UCSD-AML1 (cell line): Measurements from ENCODE around the gene SCTR.

Experiments used
- DNase-seq: peaks from one replicate; lab custom pipeline; 2025; ENCODE audit not compliant: unreplicated experiment; lab: John Stamatoyannopoulos, UW

Gene SCTR

DNA sequence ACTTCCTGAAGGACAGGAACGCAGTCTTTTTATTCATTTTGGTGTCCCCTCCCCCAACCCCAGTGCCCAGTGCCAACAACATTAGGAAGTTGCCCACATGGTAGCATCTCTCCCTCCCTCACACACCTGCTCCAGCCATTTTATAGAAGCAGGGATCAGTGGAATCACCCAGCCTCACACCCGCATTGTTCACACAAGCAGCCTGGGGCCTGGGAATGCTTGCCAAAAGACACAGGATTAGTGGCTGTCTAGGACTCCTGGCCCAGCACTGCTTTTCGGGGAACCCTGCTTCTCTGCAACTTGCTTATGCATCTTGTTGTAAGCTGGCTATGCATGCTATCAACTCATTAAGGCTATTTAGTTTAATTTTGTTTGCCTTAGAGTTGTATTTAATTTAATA is 74.8 kb downstream of the SCTR start:
- DNase-seq = no peak

DNA sequence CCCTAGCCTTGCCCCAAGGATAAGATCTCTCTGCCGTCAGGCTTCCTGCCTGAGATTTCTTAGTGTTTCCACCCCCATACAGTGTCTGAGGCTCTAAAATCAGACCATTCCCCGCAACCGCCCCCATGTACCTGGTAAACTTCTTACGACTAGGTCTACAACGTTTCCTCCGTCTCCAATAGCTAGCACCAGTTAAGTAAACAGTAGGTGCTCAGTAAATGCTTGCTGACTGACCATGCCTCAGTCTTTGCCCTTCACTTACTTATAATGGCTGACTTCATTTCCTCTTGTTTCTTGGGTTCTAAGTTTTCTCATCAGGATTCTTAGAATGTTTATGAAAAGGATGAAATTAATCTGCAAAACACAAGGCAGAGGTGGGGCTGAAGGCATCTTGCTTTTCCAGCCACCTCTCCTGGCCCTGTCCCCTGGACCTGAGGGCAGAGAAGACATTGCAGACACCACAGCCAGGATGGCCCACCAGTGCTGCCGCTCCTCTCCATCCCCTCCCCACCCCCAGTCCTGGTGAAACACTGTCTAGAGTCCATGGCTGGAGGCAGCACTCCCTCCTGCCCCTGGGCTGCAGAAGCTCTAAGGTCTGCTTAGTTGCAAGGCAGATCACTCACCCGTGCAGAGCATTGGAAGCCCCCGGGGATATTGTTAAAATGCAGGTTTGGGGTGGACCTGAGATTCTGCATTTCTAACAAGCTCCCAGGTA is 75.7 kb downstream of the SCTR start:
- DNase-seq = no peak

DNA sequence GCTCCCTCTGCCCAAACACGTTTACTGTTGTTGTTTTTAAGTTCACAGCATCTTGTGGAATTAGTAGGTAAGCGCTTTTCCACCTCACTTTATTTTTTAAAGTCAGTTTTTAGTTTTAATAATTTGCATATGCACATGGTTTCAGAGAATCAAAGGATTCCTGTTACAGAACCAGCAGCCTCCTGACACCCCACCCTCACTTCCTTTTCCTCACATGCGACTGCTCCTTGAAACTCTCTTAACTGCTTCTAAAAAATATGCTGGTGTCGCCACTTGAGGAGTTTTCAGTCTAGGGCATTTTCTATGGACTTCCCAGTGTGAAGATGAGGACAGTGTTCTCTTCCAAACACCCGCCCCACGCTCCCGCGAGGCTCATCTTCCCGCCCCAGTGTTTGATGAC is 78.2 kb downstream of the SCTR start:
- DNase-seq = no peak

DNA sequence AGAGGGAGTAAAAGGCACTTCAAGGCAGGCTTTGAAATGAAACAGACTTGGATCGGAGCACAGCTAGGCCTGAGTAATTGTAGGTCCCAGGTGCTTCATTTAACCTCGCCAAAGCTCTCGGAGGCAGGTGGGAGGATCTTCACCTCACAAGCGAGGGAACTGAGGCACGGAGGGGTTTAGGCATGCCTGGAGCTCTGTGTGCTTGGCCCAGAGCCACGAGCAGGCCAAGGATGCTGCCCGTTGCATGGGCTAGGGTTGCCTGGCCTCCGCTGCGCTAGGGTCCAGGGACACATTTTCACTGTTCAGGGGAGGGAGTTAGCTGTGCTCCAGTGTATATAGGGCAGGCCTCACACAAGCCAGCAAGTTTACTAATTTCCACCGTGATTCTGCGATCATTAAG is 81.4 kb downstream of the SCTR start:
- no peak for DNase-seq

DNA sequence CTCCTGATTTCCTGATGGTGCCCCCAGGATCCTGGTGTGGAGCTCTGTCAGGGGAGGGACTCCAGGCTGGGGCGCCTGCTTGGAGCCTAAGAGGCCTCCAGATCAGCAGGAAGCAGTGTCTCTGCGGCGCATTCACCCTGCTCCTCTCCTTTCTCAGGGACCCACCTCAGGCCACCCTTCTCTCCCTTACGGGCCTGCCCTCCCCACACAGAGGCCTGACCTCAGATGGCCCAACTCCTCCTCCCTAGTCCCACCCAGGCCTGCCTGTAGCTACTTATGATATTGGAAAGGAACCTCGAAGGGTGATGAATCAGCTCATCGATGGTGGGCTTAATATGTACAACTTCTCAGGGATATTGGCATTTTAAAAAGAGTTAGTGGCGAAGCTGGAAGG is 82.1 kb downstream of the SCTR start:
- DNase-seq = no peak

DNA sequence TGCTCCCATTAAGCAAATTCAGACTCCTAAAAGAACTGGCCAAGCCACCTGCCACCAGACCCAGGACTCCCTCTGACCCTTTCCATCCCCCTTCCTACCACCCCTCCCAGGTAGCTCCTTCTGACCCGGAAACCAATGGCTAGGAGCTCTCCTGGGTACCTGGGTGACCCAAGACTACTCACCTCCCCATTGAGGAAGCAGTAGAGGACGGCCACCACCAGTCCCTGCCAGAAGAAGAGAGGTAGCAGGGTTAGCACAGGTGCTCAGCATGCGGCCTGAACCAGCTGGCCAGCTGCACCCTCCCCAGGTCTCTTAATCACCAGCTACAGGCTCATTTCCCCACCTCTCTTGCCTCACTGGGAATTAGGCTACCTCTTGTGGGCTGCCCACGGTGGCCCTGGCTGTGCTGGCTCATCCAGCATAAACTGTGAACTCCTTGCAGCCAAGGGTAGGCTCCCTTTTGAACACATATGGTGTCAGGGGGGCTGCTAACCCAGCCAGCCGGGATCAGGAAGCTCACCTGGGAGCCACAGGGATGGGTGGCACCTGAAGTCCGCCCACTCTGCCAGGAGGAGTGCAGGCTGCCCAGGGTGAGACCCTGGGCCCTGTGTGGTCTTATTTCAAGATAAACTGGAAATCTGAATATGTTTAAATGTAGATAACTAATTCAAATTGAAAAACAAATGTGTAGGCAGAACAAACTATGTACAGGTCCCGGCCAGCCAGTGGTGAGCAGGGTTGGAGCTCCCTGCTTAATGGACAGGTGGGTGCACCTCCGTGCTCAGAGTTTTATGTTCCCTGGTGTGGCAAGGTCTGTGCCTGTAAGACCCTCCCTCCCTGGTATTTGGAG is 82.7 kb downstream of the SCTR start:
- no peak for DNase-seq

DNA sequence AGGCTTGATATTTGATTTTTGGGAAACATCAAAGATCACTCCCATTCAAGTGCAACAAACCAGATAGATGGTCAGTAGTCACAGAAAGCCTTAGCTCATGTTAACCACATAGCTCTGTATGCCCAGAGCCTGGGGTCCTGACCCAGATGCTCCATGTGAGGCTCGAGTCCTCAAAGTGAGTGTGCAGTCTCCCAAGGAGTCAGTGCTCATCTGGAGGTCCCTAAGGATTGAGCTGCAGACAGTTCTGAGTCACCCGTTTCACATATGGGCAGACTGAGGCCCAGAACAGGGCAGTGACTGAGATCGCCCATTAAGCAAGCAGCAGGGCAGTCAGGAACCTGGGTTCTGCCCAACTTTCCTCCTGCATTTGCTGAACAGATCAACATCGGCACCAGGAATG is 83.4 kb downstream of the SCTR start:
- no peak for DNase-seq

DNA sequence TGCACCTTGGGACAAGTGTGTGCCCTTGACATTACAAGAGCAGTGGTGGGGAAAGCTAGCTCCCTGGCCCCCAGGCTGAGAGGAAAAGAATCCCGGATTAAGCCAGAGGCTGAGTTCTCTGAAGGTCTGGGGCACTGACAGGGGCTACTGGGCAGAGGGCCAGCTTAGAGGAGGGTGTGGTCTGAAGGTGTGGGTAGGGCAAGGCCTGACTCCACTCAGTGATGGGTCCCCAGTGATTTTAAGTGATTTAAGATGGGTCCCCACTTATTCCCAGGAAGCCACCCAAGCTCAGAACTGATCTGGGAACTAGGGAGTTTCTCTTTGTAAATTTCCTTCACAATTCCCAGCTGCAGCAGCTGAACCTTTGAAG is 83.8 kb downstream of the SCTR start:
- DNase-seq = no peak

DNA sequence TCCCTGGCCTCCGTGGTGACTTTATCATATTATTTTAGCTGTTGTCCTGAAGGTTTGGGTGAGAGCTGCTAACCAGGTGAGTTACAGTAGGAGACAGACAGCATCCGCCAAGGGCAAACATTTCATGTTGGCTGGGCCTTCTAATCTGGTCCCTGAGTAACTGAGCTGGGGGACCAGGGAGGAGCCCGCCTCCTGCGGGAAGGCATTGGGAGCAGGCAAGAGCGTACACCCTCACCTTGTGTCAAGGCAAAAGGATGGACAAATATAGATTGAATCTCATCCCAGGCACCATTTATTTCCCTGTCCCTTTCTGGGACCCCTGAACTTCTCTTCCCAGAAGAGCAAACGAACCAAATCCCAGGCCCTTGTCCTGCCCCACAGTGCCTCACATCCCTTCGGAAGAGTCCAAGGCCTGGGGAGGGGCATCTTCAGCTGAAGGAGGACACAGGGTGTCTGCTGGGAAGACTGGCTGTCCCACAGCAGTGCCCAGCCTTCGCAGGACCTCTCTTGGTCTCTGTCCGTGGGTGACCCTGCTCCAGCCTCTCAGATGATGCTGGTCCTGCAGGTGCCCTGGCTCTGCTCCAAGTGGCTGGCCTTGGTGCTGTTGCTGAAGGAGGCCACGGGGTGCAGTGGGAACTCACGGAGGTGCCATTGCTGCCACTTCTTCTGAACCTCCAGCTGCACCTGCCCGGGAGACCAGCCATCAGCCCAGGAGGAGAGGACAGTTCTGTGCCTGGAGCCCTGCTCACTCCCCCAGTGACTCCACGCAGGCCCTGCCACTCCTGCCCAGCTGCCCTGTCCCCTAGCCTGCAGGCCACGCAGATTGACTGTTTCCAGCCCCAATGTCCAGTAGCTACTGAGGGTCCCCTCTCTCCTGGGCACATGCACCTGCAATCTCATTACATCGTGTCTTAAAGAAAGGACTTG is 84.4 kb downstream of the SCTR start:
- no peak for DNase-seq

DNA sequence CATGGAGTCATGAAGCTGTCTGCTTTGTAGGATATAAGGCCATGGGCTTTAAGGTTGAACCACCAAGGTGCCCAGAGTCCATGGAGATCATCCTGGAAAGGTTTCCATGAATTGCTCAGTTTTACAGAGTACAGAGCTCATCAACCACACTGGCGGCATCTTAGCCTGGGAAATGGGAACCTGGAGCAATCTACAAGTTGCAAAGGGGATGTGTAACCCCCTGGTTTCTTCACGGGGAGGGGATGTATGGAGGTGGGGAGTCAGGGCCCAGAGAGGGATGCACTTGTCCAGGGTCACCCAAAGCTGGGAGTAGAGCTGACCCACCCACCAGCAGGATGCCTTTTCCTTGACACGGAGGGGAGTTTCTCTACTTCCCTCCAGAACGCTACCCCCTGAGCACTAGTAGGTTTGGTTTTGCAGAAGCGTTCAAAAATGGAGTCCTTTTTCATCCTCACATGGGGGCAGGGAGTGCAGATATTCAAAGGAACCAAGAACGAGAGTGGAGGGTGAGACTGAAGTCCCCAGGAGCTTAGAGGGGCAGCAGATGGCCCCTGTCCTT is 85.5 kb downstream of the SCTR start:
- DNase-seq = no peak

DNA sequence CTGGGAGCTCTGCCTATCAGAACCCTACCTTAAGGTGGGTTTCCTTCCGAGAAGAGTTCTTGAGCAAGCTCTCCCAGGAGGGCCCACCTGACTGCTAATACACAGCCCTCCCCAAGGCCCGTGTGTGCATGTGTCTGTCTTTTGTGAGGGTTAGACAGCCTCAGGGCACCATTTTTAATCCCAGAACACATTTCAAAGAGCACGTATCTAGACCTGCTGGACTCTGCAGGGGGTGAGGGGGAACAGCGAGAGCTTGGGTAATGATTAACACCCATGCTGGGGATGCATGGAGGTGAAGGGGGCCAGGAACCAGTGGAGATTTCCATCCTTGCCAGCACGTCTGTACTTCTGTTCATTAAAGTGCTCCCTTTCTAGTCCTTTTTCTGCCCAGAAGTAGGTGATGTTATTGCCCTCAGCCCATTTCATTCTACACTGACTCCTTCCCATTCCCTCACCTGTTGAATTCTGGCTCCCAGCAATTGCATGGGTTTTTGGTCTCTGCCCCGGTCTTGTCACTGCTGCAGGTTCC is 86.1 kb downstream of the SCTR start:
- DNase-seq = no peak

DNA sequence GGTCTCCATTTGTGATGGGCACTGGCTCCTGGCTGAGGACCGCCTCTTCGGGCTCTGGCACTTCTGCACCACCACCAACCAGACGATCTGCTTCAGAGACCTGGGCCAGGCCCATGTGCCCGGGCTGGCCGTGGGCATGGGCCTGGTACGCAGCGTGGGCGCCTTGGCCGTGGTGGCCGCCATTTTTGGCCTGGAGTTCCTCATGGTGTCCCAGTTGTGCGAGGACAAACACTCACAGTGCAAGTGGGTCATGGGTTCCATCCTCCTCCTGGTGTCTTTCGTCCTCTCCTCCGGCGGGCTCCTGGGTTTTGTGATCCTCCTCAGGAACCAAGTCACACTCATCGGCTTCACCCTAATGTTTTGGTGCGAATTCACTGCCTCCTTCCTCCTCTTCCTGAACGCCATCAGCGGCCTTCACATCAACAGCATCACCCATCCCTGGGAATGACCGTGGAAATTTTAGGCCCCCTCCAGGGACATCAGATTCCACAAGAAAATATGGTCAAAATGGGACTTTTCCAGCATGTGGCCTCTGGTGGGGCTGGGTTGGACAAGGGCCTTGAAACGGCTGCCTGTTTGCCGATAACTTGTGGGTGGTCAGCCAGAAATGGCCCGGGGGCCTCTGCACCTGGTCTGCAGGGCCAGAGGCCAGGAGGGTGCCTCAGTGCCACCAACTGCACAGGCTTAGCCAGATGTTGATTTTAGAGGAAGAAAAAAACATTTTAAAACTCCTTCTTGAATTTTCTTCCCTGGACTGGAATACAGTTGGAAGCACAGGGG is 87.1 kb downstream of the SCTR start:
- no peak for DNase-seq

DNA sequence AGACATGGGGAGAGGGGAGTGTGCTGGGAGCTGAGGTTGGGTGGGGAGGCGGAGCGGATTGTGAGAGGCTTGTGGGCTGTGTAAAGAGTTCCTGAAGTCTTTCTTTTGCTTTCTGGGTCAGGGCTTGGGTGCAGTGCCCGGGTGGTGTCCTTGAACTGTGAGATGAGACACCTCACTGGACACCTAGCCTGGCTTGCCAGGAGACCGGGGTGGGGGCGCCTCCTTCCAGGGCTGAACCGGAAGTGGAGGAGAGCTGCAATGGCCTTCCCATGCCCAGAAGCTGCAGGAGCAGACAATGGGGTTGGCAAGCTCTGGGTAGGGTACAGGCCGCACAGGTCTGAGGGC is 88.4 kb downstream of the SCTR start:
- DNase-seq = no peak

DNA sequence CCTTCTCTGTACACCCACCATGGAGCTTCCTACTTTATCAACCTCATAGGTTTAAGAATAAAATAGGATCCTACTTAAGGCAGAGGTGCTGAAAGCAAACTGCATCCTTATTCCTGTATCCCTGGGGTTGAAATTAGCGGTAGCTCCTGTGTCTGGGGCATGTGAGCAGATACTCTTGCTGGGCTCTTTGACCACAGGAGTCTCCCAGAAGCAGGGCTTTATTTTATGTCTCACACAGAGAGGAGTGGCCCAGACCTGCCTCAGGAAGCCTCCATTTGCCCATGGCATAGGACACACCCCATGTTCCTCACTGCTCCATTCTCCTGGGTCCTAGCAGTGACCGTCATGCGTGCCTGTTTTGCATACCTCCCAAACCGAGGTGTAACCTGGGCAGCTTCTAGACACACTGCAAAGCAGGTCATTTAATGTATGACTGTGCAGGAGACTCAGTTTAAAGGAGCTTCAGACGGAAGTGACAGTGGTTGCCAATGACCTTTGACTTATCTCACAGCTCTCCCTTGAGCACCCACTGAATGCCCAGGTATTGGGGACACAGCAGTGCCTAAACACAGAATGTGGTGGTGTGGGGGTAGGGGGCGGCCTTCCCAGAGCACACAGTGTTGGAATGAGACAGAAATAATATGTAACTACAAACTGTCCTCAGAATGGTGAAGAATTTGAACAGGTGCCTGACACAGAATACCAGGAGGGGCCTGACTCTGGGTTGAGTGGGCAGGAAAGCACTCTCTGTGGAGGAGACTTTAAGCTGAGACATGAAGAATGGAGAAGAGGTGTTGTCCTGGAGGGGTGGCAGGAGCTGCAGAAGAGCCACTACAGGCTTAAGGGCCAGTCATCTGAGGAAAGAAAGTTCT is 89.0 kb downstream of the SCTR start:
- no peak for DNase-seq

DNA sequence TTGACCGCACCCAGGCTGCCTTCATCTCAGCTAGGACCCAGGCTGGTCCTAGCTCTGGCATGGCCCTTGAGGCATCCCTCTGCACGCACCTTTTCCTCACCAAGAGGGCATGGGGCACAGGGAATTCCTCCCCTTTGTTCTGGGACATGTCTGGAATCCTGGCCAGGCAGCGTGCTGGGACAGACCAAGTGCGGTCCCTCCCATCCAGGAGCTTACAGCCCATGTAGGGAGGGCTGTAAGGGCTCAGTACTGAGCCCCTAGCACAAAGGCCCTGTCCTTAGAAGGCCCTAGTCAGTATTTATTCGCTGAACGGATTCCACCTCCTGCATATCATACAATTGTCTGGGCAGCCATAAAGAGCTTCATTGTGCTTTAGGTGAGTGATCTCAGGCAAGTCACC is 89.6 kb downstream of the SCTR start:
- DNase-seq = no peak

DNA sequence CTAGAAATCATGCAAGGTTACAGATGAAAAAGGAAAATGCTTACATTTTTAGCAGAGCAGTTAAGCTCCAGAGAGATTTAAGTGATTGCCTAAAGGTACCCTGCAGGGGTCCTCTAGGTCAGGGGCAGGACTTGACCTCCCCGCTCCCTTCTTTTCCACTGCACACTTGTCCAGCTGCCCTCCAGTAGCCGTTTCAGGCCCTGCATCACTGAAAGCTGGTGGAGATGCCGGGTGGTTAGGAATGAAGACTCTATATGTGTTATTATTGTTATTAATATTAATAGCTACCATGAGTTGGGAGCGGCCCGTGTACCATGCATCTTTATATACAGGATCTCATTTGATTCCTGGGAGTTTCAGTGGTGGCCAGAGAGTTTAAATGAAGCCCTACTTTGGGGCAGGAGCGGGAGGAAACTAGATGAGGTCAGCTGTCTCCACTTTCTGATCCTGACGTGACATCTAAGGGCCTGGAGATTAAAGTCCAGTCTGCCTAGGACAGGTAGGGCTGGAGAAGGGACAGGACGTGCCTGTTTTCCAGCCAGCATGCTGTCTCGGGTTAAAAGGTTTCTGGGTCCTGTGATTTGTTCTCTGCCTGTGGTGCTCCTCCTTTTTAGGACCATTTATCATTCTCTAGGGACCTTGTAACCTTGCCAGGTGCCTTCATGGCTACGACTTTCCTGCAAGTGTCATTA is 90.5 kb downstream of the SCTR start:
- DNase-seq = no peak

DNA sequence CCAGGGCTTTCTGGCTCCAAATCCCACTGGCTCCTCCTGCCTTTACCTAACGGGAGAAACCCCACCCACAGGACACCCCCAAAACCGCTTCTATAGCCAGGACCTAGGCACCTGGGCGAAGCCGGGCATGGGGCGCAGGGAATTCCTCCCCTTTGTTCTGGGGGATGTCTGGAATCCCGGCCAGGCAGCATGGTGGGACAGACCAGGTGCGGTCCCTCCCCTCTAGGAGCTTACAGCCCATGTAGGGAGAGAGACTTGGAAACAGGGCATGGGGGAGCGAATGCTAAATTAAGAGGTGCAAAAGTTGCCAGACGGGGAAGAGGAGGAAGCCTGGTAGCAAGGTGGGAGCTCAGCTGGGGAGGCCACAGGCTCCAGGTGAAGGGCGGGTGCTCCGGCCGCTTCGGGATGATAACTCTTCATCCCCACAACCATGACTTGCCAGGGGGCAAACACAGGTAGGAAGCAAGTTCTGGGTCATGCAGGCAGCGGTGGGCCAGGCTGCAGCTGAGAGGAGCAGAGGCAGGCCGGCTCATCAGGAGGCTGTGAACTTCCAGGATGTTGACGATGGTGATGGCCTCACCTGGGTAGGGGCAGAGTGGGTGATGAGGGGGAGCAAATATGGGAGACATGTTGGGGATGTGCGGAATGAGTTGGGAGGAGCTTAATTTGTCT is 91.3 kb downstream of the SCTR start:
- no peak for DNase-seq
